Mammary epithelial cell (primary cell): ENCODE measurements around the gene CLDN8.

Experiments used
- EZH2 ChIP-seq: IDR thresholded peaks from 2 replicates; pipeline ENCODE4 v1.6.1; 2012; ENCODE audit warnings: low read length, inconsistent platforms, borderline replicate concordance
- TF ChIP-seq, protein P1 (sequence below), 2 donors: IDR thresholded peaks in 1 of 2; conservative IDR thresholded peaks in 1 of 2; 2 replicates each; pipeline ENCODE4 v1.5.1; 2011 to 2012; ENCODE audit warnings: inconsistent platforms in 2 of 2, low read length in 2 of 2, mild to moderate bottlenecking in 2 of 2, control low read depth in 1 of 2, low read depth in 1 of 2; ENCODE audit not compliant: insufficient read depth in 1 of 2; ENCODE audit errors: extremely low read depth in 1 of 2

- TF ChIP-seq, protein P1, sequence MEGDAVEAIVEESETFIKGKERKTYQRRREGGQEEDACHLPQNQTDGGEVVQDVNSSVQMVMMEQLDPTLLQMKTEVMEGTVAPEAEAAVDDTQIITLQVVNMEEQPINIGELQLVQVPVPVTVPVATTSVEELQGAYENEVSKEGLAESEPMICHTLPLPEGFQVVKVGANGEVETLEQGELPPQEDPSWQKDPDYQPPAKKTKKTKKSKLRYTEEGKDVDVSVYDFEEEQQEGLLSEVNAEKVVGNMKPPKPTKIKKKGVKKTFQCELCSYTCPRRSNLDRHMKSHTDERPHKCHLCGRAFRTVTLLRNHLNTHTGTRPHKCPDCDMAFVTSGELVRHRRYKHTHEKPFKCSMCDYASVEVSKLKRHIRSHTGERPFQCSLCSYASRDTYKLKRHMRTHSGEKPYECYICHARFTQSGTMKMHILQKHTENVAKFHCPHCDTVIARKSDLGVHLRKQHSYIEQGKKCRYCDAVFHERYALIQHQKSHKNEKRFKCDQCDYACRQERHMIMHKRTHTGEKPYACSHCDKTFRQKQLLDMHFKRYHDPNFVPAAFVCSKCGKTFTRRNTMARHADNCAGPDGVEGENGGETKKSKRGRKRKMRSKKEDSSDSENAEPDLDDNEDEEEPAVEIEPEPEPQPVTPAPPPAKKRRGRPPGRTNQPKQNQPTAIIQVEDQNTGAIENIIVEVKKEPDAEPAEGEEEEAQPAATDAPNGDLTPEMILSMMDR (conservative IDR thresholded peaks at IDR 0.05 in 1 of 2, IDR thresholded peaks at IDR 0.05 in 1 of 2; ENCODE audit: extremely low read depth in 1 of 2, insufficient read depth in 1 of 2, low read depth in 1 of 2, low read length in 2 of 2), result no peak
- TF ChIP-seq EZH2, result no peak
Measured at GRCh38 chr21:30209601-30210000, 6.3 kb downstream of the CLDN8 start.
